DMS79 (cell line): ENCODE data around the gene RNF40.

Source experiments
- DNase-seq: peaks from one replicate; lab custom pipeline; 2025; lab: John Stamatoyannopoulos, UW

The RNF40 gene

GRCh38 chr16:30762991-30763725 is 1.0 kb downstream of the RNF40 start:
- no peak for DNase-seq

GRCh38 chr16:30764086-30764485 is 2.0 kb downstream of the RNF40 start:
- no peak for DNase-seq

- DNase-seq, result no peak
These were observed 2.8 kb downstream of the RNF40 start for GRCh38 chr16:30764816-30765465.

- no peak for DNase-seq
These were observed 4.2 kb downstream of the RNF40 start for GRCh38 chr16:30766206-30766932.

- DNase-seq, result no peak
These were observed 4.8 kb downstream of the RNF40 start for GRCh38 chr16:30766933-30767284.

- DNase-seq, result no peak
These were observed 5.8 kb downstream of the RNF40 start for GRCh38 chr16:30767767-30768465.

- no peak for DNase-seq
These were observed 6.6 kb downstream of the RNF40 start for GRCh38 chr16:30768583-30769181.

GRCh38 chr16:30769379-30770089 is 7.4 kb downstream of the RNF40 start:
- no peak for DNase-seq

- no peak for DNase-seq
These were observed 9.6 kb downstream of the RNF40 start for GRCh38 chr16:30771726-30772125.

GRCh38 chr16:30773826-30774225 is 11.7 kb downstream of the RNF40 start:
- DNase-seq, result no peak

- DNase-seq, result no peak
These were observed 12.4 kb downstream of the RNF40 start for GRCh38 chr16:30774367-30775130.

GRCh38 chr16:30775131-30775391 is 12.9 kb downstream of the RNF40 start:
- no peak for DNase-seq

GRCh38 chr16:30775392-30776188 is 13.5 kb downstream of the RNF40 start:
- peak; percentile 55 for DNase-seq

- DNase-seq, result no peak
These were observed 15.6 kb downstream of the RNF40 start for GRCh38 chr16:30777591-30778297.

GRCh38 chr16:30778549-30779244 is 16.6 kb downstream of the RNF40 start:
- DNase-seq, result no peak

GRCh38 chr16:30779596-30779995 is 17.5 kb downstream of the RNF40 start:
- no peak for DNase-seq

GRCh38 chr16:30780021-30780420 is 17.9 kb downstream of the RNF40 start:
- DNase-seq, result no peak

GRCh38 chr16:30780549-30780948 is 18.4 kb downstream of the RNF40 start:
- DNase-seq, result no peak
